Measurements from ENCODE around the gene PRRT3.
"Not testable (repeated sequence)": the region's sequence is repeated elsewhere in the genome, so short reads cannot be mapped to it uniquely, and the experiment has no call there.

- TF ChIP-seq CTCF (IDR thresholded peaks at IDR 0.05; ENCODE audit: extremely low read depth in 1 of 2, insufficient read depth in 1 of 2, low read depth in 1 of 2, low read length in 2 of 2); POLR2A (IDR thresholded peaks at IDR 0.05; ENCODE audit: low read depth, low read length); POLR2AphosphoS5 (IDR thresholded peaks at IDR 0.05; ENCODE audit: insufficient read depth, low read depth, low read length); GATA2 (IDR thresholded peaks at IDR 0.05; ENCODE audit: insufficient read depth, insufficient read length, low read depth, low read length): not testable (repeated sequence)
Measured at GRCh38 chr3:9900965-9901415, 51.2 kb downstream of the PRRT3 start.
